NCI-H1092 (cell line): ENCODE measurements around the gene SEPTIN10.
"Not testable (repeated sequence)": the region's sequence is repeated elsewhere in the genome, so short reads cannot be mapped to it uniquely, and the experiment has no call there.

Experiments used
- DNase-seq: peaks from one replicate; lab custom pipeline; 2025; lab: John Stamatoyannopoulos, UW

Gene SEPTIN10

DNA sequence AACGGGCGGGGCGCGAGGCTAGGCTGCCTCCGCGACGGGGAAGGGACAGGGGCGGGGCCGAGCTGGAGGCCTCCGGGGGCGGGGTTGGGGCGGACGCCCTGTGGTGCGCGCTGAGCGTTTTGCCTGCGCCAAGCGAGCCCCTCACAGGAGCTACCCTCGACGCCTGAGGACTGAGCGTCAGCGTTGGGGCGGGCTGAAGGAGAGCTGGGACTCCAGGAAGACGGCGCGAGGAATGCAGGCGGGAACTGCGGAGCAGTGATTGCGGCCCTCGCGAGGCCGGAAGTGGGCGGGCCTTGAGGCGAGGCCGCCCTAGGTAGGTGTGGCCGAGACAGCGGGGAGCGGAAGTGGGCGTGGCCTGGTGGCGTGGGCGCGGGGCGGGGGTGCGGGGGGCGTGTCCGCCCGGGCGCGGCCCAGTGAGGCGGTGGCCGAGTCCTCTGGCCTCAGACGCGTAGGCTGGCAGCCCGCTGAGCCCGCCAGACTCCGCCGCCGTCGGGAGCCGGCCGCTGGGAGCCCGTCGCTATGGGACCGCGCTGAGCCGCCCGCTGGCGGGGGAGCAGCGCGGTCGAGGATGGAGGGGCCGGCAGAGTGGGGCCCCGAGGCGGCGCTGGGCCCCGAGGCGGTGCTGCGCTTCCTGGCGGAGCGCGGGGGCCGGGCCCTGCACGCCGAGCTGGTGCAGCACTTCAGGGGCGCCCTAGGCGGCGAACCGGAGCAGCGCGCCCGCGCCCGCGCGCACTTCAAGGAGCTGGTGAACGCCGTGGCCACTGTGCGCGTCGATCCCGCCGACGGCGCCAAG is at the start of gene SEPTIN10, which contains the start of gene SOWAHC:
SEPTIN10 (minus strand) TSS at position 45 of the 793 bp plus-strand sequence. CDS start 139 bp downstream, outside the sequence.
SOWAHC (plus strand) TSS at position 443 of the 793 bp plus-strand sequence; CDS start at position 569, 126 bp downstream.
- peak; percentile 82 for DNase-seq

DNA sequence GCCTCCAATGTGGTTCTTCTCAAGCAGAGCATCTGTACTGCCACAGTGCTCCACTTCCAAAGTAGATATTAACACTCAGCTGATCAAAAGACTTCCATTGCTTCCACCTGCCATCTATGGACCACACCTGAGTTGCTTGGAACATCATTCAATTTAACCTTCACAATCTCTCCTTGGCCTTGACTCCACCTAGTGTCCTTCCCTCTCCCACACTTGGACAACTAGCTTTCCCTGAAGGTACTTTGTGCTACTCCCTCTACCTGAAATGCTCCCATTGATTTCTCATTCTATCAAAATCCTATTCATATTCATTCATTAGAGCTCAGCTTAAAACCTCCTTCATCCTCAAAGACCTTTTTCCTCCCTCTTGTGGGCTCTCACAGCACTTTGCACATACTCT is 49.1 kb upstream of the SEPTIN10 start:
- DNase-seq, result no peak

DNA sequence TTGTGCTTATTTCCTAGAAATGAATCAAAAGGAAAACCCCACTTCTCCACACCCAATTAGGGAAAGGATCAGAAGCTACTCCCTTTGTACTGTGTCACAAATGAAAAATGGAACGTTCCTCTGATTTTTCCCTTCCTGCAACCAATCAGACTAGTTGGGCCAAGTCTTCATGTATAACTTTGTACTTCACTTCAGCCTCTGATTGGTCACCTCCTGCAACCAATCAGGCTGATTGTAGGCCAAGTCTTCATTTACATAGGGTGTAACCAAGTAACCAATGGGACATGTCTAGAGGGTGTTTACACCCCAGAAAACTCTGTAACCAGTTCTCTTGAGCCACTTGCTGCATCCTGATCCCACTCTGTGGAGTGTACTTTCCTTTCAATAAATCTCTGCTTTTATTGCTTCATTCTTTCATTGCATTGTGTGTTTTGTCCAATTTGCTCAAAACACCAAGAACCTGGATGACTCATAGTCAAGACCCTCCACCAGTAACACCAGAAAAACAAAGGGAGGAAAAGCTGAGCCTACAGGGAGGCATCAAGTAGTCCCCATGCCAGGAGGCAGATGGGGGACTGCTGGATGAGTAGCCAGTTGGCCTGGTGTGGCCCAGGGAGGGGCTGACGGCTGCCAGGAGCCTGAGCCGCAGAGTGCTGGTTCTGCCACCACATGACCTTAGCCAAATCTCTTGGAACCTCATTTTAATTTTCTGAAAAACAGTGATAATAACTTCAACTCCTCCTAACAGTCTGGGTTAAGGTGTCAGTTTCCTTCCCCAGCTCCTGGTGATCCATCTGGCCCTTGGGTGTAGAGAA is 46.5 kb upstream of the SEPTIN10 start:
- no peak for DNase-seq

DNA sequence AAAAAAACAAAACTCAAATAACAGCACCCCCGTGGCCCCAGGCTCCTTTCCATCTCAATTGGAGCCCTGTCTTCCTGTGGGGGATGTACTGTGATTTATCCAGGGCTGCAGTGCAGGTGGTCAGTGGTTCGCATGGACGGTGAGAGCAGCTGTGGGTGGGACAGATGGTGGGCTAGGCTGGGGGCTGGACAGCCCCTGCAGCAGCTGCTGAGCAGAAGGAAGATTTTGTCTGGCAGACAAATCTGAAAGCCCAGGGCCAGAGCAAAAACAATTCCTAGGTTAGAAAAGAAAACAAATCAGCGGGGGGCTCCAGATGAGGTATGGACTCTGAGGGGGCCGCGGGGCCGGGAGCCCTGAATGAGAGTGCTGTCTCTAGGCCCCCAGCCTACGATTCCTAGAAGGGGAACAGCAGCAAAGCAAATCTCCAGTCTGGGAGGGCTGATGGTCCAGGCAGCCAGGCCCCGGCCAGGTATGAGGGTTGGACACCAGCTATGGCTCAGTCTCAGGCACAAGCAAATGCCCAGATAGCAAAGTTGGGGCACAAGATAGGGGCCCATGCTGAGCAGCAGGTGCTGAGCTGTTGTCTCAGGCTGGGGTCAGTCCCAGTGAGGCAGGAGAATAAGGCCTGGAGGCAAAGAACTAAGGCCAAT is 45.8 kb upstream of the SEPTIN10 start:
- DNase-seq, result no peak

DNA sequence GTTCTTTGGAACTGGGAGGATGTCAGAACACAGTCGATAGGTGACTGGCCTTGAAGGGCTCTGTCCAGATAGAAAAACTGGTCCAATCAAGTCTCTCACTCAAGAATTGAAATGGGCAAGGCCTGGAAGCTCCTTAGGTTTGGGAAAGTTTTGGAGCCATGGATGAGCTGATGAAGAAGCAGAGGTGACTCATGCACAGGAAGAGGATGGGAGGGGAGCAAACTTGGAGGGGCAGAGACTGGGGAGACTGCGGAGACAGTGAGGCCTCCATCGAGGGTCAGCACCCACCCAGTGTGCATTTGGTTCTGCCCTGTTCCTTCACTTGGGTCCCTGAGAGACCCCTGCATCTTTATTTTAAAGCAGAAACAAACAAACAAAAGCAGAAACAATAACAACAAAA is 41.5 kb upstream of the SEPTIN10 start:
- no peak for DNase-seq

DNA sequence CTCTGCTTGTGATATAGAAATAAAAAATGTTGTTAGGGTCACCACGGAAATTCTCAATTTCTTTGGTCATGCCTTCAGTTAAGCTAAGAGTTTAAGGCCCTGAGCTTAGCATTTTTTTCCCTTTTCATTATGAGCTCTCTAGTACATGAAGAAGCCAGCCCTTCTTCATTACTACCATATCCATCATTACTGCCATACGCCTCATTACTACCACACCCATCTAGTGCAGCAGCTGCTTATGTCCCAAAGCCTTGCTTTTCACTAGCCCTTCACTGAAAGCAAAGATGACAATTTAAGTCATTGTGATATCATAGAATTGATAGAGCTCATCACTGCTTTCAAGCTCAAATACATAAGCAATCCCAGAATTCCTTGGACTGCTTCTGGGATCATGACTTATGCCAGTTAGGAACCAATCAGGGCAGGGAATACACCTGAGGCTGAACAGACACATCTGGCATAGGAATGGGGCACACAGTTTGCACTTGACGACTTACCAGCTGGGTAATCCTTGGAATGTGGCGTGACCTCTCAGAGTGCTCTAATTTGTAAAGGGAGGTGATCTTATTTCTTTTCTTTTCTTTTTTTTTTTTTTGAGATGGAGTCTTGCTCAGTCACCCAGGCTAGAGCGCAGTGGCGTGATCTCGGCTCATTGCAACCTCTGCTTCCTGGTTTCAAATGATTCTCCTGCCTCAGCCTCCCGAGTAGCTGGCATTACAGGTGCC is 40.7 kb upstream of the SEPTIN10 start:
- DNase-seq, result no peak

DNA sequence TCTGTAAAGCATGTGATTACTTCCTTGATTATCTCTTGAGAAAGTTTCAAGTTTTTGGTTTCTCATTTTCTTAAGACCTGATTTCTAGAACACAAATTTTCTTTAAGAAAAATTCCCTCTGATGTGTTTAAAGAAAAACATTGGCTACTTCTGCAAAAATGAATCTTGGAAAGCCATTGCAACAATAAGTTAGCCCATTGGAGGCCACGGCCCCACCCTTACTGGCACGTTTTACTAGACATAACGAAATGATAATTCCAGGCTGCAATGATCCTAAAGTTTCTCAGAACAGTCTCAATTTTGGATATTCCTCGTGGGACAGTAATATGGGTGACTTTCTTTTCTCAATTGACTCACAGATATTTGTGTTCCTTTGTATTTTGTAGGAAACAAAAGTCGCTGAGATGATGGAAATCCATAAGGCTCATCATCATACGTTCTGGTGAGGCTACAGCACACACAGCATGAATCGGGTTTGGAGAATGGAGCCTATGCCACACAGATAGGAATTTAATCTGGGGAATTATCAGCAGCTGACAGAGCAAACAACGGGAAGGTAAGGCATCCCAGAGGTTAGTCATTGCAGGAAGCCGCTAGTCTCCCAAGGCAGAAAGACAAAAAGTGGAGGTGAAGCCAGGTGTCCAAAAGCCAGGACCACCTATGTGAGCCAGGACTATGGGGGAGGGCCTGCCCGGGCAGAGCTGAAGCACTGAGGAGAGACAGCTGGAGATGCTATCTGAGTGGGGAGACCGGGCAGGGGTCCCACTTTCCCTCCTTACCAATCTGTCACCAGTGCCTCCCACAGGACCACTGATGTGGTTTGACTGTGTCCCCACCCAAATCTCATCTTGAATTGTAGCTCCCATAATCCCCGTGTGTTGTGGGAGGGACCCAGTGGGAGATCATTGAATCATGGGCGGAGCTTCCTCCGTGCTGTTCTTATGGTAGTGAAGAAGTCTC is 36.2 kb upstream of the SEPTIN10 start:
- no peak for DNase-seq

DNA sequence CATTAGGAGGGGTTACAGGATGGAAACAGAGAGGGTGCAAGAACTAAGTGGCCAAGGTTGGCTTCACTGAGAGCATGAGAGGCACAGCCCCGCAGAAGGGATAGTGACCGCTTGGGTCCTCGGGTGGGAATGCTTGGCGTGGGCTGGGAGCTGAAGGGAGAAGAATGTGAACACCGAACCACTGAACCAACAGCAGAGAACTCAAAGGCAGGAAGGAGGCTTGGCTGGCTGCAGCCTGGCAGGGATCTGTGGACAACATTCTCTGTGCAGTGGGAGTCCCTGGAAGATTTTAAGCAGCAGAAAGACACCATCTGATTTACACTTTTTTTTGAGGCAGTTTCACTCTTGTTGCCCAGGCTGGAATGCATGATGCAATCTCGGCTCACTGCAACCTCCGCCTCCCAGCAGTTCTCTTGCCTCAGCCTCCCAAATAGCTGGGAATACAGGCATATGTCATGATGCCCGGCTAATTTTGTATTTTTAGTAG is 34.3 kb upstream of the SEPTIN10 start:
- no peak for DNase-seq

DNA sequence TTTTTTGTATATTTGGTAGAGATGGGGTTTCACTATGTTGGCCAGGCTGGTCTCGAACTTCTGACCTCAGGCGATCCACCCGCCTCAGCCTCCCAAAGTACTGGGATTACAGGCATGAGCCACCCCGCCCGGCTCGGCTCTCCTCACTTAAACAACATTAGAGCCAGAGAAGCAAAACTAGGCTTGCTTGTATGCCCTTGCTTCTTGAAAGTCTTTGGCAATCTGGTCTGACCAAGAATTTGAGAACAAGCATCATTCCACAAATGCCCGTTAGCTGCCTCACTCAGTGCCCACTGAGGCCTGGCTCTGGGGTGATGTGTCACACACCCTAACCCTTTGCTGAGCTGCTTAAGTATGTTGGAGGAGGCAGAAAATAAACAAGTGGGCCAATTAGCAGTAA is 33.9 kb upstream of the SEPTIN10 start:
- DNase-seq, result no peak

DNA sequence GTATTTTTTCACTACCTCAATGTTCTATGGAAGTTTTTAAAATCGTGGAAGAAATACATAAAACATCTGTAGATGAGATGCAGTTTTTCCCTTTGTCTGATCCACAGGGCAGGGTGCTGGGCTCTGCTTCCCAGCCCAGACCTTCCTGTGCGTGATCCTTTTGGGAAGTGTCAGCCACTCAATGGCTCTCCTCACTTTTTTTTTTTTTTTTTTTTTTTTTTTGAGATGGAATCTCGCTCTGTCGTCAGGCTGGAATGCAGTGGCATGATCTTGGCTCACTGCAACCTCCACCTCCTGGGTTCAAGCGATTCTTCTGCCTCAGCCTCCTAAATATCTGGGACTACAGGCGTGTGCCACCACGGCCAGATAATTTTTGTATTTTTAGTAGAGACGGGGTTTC is 33.2 kb upstream of the SEPTIN10 start:
- DNase-seq, result no peak

DNA sequence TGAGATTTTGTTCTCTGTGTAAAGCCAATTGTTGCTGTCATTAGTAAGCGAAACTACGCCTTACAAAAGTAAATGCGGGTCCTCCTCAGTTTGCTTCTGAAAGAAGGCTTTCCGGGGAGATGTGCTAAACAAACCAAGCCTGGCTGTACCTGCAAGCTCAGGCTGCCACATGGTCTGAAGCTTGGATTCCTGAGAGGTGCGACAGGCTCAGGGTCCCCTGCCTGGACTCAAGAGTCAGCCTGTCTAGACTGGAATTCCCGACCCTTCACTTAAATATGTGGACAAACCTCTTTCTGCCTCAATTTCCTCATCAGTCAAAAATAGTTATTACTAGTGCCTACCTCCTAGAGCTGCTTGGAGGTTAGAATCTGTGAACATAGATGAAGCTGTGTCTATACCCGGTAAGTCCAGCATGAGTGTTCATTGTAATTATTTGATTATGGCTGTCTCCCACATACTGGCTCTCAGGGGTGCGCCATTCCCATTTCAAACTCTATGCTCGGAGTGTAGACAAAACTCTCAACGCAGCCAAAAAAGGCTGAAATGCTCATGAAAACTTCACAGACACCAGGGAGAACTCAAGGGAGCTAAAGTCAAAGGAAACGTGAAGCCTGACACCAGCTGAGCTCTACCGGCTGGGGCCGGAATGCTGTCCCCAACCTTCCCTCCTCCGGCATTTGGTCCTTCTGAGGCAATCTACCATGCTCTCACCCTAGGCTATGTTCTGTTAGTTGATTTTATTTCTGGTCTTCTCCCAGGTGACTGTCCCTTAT is 31.8 kb upstream of the SEPTIN10 start:
- no peak for DNase-seq

DNA sequence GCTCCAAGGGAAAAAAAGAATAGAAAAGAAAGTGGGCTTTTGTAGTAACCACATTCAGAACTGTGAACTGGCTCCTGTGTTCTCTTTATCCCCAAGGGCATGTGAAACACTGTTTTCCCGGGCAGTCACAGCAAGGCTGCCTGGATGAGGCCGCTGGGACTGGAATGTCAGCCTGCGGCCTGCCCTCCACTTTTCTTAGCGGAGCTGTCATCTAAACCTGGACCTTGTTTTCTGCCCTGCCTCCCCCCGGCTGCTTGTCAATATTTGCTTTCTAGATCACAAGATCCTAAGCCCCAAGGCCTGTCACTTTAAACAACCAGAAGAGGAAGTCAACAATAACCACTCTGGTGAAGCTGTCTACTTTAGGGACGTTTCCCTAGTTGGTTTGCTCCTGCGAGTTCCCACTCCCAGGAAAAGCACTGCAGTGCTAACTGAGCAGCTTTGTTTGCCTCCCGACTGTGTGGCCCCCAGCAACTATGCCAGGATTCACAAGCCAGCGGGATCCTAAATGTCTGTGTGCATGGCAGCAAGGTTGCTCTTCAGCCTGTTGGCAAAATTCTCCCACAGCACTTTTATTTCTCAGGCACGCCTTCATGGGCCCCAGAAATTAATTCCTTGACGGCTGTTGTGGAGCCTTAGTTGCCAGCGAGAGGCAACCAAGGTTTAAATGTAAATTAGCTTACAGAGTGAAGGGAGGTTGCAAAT is 31.0 kb upstream of the SEPTIN10 start:
- DNase-seq, result peak; percentile 5

DNA sequence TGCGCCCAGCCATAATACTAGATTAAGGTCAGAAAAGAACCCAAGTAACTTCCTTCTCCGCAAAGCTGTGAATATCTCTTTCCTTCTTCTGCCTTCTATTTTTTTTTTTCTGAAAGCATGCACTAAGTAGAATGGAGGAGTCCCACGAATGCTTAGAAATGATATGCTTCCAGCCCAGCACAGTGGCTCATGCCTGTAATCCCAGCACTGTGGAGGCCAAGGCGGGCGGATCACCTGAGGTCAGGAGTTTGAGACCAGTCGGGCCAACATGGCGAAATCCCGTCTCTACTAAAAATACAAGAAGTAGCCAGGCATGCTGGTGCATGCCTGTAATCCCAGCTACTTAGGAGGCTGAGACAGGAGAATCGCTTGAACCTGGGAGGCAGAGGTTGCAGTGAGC is 26.2 kb upstream of the SEPTIN10 start:
- not testable (repeated sequence) for DNase-seq

DNA sequence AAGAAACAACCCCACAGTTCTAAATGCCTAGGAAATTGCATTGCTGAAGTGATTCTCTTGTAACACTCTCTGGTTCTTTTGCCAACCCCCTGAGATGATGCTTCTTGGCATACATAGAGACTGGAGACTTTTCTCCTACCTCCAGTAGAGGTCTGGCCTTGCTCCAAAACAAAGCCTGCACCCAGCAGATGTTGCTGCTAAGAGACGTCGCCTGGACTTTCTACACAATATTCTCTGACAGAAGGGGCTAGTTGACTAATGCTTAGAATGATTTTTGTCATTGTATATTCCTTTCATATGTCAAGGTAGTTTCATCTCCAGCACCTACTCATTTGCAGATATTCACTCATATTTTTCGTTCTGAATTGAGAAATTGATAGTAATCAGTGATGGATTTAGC is 25.0 kb upstream of the SEPTIN10 start:
- DNase-seq, result peak; percentile 44

DNA sequence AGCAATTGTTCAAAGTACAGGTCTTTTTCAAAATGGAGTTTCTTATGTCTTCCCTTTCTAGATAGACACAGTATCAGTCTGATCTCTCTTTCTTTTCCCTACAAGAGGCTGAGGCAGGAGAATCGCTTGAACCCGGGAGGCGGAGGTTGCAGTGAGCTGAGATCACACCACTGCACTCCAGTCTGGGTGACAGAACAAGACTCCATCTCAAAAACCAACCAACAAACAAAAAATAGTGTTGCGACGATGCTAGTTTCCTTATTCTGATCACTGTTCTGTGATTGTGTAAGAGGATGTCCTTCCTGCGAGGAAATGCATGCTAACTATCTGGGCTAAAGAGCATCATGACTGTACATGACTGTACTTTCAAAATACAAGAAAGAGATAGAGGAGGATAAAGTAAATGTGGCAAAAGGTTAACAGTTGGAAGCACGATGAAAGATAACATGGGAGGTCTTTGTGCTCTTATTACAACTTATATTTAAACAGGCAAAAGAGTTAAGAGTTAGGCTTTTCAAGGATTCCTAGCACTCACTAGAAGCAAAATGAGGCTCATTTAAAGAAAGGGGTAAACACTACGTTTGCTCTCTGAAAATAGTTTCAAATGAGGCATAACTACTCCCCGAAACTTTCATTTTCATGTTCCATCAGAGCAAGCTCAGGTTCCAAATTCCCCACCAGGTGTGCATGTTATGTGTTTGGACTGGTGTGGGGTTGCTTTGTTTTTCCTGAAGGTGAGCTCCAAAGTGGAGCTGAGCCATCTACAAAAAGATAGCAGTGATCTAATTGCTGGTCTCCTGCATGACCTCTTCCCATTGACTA is 24.2 kb upstream of the SEPTIN10 start:
- no peak for DNase-seq

DNA sequence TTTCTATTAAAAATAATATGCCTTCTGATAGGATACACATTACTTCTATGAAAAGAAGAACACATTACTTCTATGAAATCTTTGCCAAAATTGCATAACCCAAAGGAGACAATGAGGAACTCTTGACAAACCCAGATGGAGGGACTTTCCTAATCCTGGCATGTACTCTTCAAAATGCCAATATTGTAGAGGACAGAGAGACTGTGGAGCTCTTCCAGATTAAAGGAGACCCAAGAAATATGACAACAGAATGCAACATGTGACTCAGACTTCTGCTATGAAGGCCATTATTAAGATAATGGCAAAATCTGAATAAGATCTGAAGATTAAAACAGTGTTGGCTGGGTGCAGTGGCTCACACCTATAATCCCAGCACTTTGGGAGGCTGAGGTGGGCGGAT is 22.6 kb upstream of the SEPTIN10 start:
- no peak for DNase-seq

DNA sequence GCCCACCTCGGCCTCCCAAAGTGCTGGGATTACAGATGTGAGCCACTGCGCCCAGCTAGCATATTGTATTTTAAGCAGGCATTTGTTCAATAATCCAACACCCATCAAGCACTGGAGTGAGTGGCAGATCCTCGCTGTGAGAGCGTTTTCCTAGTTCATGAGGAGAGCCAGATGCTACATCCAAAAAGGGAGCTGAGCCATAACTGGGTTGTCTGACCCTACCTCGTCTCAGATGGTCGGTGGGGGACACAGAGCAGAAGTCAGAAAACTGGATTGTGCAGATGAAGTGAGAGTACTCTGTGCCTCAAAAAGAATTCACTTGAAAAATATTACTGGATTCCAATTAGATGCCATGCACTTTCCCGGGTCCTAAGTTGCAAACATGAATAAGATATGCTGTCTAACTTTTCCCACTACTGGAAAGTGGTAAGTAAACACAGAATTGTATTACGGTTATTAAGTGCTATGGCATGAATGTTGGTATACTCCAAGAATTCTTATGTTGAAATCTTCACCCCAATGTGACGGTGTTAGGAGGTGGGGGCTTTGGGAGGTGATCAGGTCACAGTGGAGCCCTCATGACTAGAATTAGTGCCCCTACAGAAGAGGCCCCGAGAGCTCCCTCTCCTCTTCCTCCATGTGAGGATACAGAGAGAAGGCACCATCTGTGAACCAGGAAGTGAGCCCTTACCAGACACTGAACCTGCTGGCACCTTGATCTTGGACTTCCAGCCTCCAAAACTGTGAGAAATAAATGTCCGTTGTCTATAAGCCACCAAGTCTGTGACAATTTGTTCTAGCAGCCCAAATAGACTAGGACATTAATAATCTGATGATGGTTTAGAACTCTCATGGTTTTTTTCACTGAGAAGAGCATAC is 21.9 kb upstream of the SEPTIN10 start:
- DNase-seq, result no peak
